DMS114 treated with DMSO at 0.1 percent for 48 hours (cell line): Measurements from ENCODE around the gene QPCT.
"Not testable (repeated sequence)": the region's sequence is repeated elsewhere in the genome, so short reads cannot be mapped to it uniquely, and the experiment has no call there.

Source experiments
- DNase-seq: peaks from one replicate; lab custom pipeline; 2025; ENCODE audit not compliant: unreplicated experiment; lab: John Stamatoyannopoulos, UW

QPCT gene

GRCh38 chr2:37389989-37390765 lies 45.7 kb downstream of the QPCT start:
- no peak for DNase-seq

- DNase-seq, result no peak
Observed at GRCh38 chr2:37390777-37391176, 46.3 kb downstream of the QPCT start.

GRCh38 chr2:37391711-37392110 lies 47.3 kb downstream of the QPCT start:
- DNase-seq, result no peak

GRCh38 chr2:37392428-37392827 lies 48.0 kb downstream of the QPCT start:
- DNase-seq, result no peak

- DNase-seq, result no peak
Observed at GRCh38 chr2:37394263-37394662, 49.8 kb downstream of the QPCT start.

GRCh38 chr2:37394796-37395555 lies 50.5 kb downstream of the QPCT start:
- DNase-seq, result no peak

- DNase-seq, result no peak
Observed at GRCh38 chr2:37396890-37397565, 52.6 kb downstream of the QPCT start.

- DNase-seq, result no peak
Observed at GRCh38 chr2:37398990-37399389, 54.6 kb downstream of the QPCT start.

- DNase-seq, result no peak
Observed at GRCh38 chr2:37400041-37400440, 55.6 kb downstream of the QPCT start.

- DNase-seq, result no peak
Observed at GRCh38 chr2:37402636-37403035, 58.2 kb downstream of the QPCT start.

- no peak for DNase-seq
Observed at GRCh38 chr2:37405781-37406180, 61.4 kb downstream of the QPCT start.

- no peak for DNase-seq
Observed at GRCh38 chr2:37412231-37412630, 67.8 kb downstream of the QPCT start.

GRCh38 chr2:37413911-37414469 lies 69.6 kb downstream of the QPCT start:
- not testable (repeated sequence) for DNase-seq

GRCh38 chr2:37414470-37414949 lies 70.1 kb downstream of the QPCT start:
- DNase-seq, result peak; percentile 37

GRCh38 chr2:37415128-37415820 lies 70.8 kb downstream of the QPCT start:
- no peak for DNase-seq

GRCh38 chr2:37417321-37417720 lies 72.9 kb downstream of the QPCT start:
- DNase-seq, result no peak

- DNase-seq, result no peak
Observed at GRCh38 chr2:37418956-37419355, 74.5 kb downstream of the QPCT start.

GRCh38 chr2:37421686-37422085 lies 77.3 kb downstream of the QPCT start:
- DNase-seq, result no peak

- no peak for DNase-seq
Observed at GRCh38 chr2:37422816-37423215, 78.4 kb downstream of the QPCT start.
